Inflammatory macrophage (primary cell): ENCODE results near the gene STK10.
A peak's percentile ranks its signal among the peaks of the same experiment; 100 is the strongest.

ENCODE experiments used
- DNase-seq, 2 donors: peaks; one replicate each; pipeline ENCODE4 v3.0.0-alpha.2; 2020 to 2022

STK10 gene

DNA sequence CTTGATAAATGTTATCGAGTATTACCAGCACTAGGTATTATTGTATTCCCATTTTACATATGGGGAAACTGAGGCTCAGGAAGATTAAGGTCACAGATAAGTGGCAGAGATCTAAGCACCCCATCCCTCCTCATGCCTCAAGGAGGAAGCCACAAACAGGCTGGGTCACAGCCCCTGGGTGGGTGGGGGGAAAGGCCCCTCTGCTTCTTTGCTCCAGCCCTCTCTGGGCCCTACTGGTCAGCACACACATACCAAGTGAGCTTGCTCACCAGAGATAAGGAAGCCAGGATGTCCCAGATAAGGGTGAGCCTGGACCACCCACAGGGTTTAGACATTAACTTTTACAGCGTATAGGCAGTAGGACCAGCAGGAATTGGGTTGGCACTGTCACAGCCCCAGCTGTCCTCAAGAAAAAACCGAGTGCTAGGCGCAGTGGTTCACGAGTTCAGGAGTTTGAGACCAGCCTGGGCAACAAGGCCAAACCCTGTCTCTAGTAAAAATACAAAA is 45.3 kb downstream of the STK10 start:
- DNase-seq = no peak

DNA sequence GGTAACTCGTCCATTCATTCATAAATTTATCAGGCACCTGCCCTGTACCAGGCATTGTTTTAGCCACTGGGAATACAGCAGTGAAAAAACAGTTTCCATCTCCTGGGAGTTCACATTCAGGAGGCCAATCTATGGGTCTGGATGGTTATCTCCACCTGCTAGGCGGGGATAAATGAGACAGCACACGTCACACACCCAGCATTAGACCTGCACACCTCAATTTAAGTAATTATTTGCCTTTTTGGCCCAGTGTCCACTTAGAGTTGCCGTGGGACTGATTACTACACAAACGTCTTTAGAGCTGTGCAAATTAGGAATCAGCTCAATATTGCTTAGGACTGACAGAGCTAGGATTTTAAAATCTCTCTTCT is 46.1 kb downstream of the STK10 start:
- DNase-seq = no peak

DNA sequence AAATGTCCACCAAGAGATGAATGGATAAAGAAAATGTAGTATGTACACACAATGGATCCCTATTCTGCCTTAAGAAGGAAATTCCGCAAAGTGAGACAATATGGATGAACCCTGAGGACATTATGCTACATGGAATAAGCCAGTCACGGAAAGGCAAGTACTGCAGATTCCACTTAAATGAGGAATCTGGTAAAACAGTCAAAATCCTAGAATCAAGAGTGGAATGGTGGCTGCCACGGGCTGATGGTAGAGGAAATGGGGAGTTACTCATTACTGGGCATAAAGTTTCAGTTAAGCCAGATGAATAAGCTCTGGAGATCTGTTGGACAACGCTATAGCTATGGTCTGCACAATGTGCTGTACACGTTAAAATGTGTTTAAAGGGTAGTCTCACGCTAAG is 47.2 kb downstream of the STK10 start:
- DNase-seq = no peak

DNA sequence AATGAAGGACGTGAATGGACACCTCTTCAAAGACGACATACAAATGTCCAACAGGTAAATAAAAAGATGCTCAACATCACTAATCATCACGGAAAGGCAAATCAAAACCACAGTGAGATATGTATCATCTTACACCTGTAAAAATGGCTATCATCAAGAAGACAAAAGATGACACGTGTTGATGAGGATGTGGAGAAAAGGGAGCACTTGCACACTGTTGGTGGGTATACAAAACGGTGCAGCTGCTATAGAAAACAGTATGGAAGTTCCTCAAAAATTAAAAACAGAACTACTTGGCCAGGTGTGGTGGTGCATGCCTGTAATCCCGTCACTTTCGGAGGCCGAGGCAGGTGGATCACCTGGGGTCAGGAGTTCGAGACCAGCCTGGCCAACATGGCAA is 47.9 kb downstream of the STK10 start:
- DNase-seq = no peak

DNA sequence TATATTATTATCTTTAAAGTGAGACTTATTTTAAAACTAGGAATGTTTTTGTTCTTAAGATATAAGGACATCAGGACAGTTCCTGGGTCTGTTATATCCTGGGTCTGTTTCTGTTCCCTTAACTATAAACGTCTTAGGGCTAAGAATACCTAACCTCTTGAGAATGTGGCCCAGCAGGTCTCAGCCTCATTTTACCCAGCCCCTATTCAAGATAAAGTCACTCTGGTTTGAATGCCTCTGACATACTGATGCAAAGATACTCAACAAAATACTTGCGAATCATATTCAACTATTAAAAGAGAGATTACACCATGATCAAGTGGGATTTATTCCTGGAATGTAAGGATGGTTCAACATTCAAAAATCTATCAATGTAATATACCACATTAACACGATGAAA is 51.0 kb downstream of the STK10 start:
- DNase-seq = no peak

DNA sequence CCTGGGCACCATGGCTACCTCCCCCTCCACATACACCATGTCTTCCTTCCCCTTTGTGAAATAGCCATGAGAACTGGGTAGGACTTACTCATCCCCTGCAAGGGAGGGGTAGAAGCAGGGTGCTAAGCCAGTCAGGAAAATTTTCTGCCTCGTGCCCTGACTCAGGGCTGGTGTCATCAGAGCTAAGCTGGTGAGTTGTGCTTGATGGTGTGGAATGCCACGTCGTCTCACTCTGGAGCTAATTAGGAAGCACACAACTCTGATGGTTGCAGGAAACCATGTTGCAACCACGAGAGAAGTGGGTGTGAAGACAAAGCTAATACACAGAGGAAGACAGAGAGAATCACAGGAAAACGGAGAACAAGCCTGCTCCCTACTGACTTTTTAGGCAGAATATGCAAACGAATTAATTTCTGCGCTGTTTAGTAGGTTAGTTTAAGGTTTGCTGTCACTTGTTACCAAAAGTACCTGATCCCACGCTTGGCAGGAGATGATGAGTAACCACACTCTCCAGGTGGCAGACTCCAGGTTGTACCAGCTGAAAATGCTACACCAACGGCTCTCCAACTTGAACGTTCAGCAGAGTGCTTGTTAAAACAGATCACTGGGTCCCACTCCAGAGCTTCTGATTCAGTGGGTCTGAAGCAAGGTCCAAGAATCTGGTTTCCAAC is 54.5 kb downstream of the STK10 start:
- DNase-seq = peak; percentile 99

DNA sequence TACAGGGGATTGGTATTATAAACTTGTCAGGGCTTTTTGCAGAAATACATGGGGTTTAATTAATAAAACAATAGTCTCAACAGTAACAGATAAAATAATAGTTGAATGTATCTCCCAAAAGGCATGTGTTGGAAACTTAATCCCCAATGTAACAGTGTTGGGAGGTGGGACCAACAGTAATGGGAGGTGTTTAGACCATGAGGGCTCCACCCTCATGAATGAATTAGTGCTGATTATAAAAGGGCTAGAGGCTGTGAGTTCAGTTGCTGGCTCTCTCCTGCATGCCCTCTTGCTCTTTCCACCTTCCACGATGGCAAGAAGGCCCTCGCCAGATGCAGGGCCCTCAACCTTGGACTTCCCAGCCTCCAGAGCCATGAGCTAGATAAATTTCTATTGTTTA is 56.3 kb downstream of the STK10 start:
- DNase-seq = no peak

DNA sequence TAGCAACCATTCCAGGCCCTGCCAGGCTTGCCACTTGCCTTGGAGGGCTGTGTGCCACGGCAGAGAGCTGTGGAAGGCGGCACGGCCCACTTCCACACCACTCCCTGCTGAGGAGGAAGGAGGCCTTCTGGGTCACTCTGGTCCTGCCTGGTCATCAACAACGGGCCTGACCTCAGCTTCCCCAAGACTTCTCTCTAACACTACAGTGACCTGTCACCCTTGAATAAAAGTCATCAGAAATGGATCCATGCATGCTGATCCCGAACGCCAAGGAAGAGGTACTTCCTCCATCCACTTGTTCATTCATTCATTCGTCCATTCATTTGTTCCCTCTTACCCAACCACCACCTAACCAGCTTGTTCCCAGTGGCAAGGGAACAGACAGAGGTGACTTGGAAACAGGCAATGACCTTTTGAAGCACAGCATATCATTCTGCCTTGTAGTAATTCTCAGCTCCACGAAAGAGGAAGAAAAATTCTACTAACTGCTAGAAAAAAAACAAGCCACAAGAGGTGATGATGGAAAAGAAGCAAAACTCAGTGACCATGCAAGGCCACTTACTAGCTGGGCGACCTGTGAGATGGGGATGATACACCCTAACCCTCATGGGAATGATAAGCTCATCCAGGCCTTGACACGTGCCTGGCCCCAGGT is 58.6 kb downstream of the STK10 start:
- DNase-seq = peak; percentile 65 to 76

DNA sequence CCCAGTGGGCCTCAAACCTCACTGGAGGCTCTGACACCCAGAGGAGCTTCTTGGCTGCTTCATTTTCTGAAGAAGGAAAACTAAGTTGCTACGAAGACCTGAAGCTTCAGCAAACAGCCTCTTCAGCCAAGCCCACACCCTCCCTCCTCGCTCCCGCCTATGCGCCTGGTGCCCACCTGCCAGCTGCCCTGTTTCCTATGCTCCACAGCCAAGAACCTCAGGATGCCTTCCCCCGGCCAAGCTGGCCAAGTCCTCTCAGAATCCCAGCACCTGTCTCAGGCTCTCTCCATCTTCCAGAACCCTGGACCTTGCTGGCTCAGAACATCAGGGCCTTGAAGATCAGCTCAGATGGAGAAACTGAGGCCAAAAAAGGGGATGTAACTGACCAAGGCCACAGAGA is 60.4 kb downstream of the STK10 start:
- DNase-seq = no peak

DNA sequence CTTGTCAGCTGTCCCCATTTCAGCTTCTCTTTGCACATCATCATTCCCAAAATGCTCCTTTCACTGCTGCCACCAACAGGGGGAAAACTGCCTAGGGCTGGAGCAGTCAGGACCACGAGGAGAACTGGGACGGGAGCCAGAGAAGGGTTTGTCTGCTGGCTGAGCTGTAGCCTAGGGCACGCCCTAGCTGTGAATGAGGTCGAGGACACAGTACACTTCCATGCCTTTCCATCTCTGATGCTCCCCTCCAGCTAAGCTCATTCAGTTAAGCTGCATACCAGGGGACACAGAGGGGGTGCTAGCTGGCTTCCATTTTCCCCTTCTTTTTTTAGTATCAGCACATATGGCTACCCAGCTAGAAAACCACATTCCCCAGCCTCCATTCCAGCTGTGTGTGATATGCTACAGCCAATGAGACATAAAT is 64.7 kb downstream of the STK10 start:
- peak in 1 of 2 donors; percentile 26 for DNase-seq

DNA sequence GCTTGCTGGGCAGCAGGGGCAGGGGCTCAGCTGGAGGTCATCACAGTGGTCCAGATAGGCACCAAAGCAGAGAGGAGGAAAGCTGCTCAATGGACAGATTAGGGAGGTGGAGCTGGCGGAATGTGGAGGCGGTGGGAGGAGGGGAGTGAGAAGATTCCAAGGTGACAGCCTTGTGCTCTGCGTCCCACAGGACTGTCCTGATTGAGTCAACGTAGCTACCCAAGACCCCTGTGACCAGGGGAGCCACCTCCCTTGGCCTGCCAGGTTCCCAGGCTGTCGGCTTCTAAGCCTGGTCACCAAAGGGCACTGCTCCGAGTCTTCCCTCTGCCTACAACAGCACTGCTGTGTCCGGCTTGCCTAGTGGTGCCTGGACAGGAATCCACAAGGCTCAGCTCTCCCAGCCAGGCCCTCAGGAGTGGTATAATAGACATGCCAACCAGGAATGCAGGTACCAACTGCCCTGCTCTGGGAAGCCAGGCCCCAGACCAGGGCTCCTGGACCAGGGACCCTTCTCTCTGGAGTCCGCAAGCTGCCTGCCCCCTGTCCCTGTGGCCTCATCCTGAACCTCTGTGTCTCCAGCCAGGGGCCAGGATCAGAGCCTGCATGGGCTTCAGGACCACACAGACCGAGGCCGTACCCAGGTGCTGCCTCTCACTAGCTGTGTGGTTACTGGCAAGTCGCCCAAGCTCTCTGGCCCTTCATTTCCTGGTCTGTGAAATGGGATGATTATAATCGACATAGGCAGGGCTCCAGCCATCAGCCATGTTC is 67.9 kb downstream of the STK10 start:
- DNase-seq = no peak

DNA sequence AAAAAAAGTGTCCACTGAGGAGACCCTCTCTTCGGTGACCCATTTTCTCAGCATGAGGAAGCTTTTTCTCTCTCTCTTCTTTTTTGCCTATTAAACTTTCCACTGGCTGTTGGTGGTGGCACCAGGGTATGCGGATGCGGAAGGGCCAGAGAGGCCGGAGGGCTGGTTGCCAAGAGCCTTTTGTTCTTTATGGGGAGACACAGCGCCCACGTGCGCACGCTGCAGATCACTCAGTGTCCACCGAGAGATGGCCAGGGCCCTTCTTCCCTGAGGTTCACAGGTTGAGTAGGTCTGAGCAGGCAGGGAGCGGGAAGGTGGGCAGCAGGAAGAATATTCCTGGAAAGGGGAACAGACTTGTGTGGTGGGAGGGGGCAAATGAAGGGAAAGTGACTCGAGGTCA is 69.1 kb downstream of the STK10 start:
- DNase-seq = peak in 1 of 2 donors; percentile 9

DNA sequence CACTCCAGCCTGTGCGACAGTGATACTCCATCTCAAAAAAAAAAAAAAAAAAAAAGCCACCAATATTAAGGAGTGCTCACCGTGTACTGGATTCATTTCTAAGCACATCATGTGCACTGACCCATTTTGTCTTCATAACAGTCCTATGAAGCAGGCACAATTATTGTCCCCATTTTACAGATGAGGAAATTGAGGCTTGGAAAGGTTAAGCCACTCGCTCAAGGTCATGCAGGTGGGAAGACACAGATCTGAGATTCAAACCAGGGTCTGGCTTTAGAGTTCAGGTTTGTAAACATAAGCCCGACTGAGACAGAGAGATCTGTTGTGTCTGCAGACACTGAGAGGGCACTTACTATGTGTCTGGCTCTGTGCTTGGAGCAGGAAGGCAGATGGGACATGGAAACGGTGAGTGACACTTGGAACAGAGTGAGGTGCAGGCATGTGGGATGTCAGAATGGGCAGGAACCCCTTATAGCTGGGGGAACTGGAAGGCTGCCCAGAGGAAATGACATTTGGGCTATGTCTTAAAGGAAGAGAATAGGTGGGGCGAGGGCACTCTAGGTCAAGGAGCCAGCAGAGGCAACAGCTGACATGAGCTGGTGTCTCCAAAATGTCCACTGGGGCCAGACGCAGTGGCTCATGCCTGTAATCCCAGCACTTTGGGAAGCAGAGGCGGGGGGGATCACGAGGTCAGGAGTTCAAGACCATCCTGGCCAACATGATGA is 69.9 kb downstream of the STK10 start:
- DNase-seq = peak; percentile 72 to 74

DNA sequence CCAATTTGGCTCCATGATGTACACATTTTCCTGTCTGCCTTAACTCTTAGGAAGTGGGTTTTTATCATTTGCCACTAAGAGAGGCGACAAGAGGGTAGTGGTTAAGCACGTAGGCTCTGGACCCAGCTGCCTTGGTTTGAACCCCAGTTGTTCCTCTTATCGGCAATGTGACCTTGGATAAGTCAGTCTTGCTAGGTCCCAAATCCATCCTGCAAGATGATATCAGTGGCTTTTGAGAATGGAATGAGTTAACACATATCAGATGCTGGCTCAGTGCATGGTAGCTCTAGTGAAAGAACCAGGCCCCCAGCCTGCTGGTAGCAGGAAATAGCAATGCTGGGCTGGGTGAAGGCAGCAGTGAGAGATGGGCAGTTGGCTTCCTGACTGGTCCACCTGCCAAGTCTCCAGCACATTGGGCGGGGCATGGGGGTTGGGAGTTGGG is 72.5 kb downstream of the STK10 start:
- peak; percentile 54 to 70 for DNase-seq

DNA sequence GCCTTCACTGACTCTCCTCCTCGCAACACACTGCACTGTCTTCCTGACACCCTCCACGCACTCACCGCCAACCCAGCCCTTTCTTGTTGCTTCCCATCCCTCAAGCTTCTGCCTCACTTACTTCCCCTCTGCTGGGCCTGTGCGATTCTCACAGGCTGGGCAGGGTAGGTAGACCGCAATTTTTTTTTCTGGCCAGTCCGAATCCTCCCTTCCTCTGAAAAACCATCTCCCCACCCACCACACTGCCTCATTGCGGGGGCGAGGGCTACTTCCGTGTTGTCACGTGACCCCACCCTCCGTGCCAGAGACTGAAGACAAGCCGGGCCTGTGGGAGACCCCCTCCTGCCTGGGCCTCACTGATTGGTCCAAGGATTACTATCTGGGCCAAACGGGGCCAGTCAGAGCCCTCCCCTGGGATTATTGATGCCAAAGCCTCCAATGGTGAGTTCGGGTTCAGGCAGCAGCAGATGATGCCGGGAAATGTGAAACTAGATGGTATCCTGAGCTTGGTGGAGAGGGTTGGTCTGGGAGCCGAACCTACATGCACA is 73.1 kb downstream of the STK10 start:
- DNase-seq = peak; percentile 96 to 97

DNA sequence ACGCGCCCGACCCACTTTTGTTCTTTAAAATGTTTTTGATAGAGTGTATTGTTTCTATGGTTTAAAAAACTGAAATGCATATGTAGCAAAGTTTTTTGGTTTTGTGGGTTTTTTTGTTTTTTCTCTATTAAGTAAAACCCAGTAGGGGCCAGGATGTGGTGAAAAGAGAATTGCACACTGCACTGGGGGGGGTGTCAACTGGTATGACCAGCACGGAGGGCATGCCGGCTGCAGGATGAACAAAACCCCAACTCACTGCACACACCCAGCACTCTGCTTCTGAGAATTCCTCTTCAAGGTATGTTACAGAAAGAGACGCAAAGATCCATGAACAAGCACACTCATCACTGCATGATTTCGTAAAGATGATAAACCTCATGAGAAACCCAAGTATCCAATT is 75.0 kb downstream of the STK10 start:
- no peak for DNase-seq

DNA sequence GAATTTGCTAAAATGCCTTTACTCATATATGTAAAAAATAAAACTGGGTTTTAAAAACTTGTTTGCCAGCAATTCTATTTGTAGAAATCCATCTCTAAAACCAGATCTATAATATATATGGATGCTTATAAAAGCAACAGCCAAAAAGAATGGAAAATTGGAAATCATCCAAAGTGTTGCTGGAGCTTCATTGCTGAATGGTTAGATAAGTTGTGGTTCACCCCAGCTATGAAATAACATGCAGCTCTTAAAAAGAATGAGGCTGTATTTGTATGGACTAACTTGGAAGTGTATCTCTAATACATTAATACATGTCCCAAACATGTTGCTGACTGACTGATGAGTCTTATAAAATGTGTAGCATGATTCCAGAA is 76.2 kb downstream of the STK10 start:
- no peak for DNase-seq

DNA sequence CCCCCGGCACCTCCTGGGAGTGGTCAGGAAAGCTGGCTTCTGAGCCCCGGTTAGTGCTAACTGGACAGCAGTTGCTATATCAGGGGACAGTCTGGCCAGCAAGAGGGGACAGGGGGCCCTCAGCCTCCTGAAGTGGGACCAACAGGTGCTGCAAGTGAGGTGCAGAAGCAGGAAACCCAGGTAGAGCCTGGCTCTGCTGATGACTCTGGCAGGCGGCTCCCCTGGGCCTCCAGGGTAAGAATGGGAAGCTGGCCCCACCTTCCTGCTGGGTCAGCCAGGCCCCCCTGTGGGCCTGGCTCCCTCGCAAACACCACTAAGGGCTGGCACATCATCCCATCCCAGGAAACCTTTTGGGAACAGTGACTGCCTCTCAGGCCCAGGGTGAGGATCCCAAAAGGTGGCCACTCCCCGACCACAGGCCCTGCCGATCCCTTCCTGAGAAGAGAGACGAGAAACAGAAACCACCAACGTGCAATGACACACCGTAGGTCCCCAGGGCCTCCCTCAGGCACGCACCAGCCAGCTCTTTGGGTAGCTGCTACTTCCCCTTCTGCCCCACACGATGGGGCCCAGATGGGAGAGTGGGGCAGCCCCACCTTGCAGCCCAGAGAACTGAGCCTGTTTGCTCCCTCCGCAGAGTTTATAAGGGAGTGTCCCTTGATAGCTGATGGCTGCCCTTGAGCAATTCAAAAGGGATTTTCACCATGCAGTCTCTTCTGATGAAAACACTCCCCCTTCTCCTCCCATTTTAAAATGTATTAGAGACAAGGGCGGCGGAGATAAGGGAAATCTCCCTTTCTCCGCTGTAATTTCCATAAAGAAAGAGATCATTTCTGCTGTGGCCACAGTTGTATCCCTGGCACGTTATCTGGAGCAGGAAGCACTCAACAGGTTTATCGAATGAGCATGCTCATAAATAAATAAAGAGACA is 76.8 kb downstream of the STK10 start:
- DNase-seq = peak; percentile 79 to 81

DNA sequence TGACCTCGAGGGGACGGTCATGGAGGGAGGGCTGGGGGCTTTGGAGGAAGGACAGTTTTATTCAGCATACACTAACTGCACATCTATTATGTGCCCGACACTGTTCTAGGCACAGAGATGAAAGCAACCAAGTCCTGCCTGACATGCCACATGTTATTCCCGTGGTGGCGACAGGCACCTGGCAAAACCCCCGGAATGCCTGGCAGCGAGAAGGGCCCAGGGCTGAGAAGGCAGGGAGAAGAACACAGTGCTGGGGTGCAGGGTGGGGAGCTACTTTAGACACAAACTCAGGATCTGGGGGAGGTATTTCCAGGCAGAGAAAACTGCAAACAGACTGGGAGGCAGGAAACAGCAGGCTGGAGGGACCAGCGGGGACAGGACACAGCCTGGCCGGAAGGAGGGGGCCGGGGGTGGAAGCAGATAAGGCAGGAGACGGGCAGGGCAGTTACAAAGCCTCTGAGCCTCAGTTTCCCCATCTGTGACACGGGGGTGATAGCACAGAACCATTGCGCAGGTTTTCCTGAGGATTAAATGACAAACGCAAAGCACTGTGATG is 77.7 kb downstream of the STK10 start:
- DNase-seq = no peak

DNA sequence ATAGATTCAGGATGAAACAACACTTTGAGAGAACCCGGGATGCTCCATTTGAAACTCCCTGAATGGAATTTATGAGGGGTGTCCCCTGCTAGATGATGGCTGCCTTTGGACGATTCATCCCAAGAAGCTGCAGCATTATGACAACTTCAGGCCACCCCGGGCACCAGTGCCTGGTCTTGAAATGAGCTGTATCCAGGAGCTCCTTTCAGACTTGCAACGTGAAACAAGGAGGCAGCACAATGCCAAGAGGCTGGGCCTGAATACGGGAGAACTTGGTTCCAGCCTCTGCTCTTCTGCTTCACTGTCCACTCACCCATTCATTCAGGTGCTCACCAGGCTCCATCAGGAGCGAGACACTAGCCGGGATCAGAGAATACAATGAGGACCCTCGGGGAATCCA is 78.3 kb downstream of the STK10 start:
- no peak for DNase-seq

DNA sequence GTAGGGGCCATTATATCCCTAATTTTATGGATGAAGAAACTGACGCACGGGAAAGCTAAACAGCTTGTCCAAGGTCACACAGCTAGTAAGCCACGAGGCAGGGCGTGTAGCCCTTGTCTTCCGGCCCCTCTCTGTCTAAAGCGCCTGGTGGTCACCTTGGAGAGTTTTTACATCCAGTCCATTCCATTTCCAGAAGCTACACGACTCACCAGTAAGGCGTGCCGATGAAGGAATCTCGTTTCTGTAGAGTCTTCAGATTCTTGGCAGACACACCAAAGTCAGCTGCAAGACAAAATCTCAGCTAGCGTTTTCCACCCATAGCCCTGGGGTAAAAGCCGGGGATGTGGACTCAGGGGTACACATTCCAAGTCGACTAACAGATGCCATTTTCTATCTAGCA is 80.5 kb downstream of the STK10 start:
- DNase-seq = no peak
